Embryonic facial prominence (tissue), 1 donor: ENCODE measurements around the gene SFMBT1.

Source experiments
- DNase-seq: peaks from one replicate; pipeline ENCODE4 v3.0.0-alpha.2; 2016; ENCODE audit errors: extremely low spot score

The SFMBT1 gene

GRCh38 chr3:52990637-52991036, 55.2 kb downstream of the SFMBT1 start:
- DNase-seq: no peak

- no peak for DNase-seq
Measured at GRCh38 chr3:52986938-52987337, 58.9 kb downstream of the SFMBT1 start.

- DNase-seq: no peak
Measured at GRCh38 chr3:52986049-52986448, 59.8 kb downstream of the SFMBT1 start.

DNA sequence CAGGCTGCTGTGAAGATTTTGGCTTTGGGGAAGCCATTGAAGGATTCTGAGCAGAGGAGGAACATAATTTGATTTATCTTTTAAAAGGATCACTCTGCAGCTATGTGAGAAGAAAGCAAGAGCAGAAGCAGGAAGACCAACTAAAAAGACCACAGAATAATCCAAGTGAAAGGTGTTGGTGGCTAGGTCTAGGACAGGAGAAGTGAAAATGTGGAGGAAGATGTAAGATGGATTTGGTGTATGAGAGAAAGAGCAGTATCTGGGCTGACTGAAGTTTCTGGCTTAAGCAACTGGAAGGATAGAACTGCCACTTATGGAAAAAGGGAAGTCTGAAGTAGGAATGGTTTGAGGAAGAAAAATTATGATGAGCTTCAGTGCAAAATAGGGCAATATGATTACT, 62.0 kb downstream of the SFMBT1 start:
- no peak for DNase-seq

- DNase-seq: no peak
Measured at GRCh38 chr3:52983336-52983807, 62.5 kb downstream of the SFMBT1 start.

GRCh38 chr3:52982839-52983238, 63.0 kb downstream of the SFMBT1 start:
- DNase-seq: no peak

- no peak for DNase-seq
Measured at GRCh38 chr3:52979190-52979983, 66.5 kb downstream of the SFMBT1 start.

DNA sequence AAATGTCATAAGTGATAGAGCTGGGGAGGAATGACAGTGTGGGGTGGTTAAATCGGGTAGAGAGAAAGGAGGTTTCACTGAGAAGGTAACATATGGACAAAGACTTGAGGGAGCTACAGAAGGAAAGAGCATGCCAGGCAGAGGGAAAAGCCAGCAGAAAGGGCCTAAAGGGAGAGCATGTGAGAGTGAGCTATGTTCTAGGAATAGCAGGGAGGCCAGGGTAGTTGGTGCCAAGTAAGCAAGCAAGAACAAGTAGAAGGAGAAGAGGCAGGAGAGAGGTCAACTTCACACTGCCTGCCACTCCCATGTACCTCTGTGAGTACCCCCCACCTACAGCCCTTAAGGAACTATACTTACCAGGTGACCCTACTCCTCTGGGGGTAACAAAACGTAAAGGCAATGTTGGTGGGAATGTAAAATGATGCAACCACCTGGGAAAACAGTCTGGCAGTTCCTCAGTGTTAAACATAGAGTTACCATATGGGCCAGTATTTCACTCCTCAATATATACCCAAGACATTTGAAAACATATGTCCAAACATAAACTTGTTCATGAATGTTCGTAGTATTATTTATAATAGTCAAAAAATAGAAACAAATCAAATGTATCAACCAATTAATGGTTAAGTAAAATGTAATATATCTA, 67.6 kb downstream of the SFMBT1 start:
- no peak for DNase-seq

- DNase-seq: no peak
Measured at GRCh38 chr3:52973806-52974205, 72.1 kb downstream of the SFMBT1 start.

GRCh38 chr3:52971895-52972294, 74.0 kb downstream of the SFMBT1 start:
- no peak for DNase-seq

DNA sequence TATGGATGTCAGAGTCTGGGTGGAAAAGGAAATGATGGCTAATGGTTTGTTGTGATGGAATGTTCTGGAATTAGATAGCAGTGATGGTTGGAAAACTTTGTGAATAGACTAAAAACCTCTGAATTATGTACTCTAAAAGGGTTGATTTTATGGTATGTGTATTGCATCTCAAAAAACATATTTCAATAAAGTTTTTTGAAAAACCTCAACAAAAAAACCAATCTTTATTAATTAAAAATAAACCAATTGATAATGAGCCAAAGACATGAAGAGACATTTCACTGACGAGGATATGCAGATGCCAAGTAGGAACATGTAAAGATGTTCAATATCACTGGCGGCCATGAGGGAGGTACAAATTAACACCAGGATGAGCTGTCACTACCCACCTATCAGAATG, 78.5 kb downstream of the SFMBT1 start:
- DNase-seq: no peak

DNA sequence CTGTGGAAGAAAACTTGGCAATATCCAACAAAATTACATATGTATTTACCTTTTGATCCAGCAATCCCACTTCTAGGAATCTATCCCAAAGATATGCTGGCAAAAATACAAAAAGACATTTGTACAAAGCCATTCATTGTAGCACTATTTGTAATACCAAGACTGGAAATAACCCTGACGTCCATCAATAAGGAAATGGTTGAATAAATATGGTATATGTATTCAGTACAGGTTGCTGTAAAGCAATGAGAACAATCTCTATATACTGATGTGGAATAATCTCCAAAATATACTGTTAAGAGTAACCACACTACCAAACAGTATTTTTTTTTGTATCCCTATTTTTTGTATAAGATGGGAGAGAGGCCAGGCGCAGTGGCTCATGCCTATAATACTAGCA, 83.7 kb downstream of the SFMBT1 start:
- DNase-seq: no peak

DNA sequence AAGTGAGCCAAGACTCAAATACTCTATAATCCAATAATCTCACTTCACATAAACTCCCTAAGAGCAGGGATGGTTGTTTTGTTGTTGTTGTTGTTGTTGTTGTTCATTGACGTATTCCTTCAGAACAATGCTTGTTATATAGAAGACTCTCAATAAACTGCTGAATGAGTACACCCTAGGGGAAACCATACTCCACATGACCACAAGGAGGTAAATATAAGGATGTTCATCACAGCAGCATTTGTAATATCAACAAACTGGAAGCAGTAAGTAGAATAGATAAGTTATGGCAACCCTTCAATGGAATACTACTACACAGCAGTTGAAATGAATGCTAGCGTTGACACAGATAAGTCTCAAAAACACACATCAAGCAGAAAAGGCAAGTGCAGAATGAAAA, 86.1 kb downstream of the SFMBT1 start:
- no peak for DNase-seq

GRCh38 chr3:52939600-52939999, 106.3 kb downstream of the SFMBT1 start:
- DNase-seq: no peak

GRCh38 chr3:52934630-52935530, 111.0 kb downstream of the SFMBT1 start:
- peak; percentile 12 for DNase-seq

- DNase-seq: no peak
Measured at GRCh38 chr3:52931889-52932288, 114.0 kb downstream of the SFMBT1 start.

DNA sequence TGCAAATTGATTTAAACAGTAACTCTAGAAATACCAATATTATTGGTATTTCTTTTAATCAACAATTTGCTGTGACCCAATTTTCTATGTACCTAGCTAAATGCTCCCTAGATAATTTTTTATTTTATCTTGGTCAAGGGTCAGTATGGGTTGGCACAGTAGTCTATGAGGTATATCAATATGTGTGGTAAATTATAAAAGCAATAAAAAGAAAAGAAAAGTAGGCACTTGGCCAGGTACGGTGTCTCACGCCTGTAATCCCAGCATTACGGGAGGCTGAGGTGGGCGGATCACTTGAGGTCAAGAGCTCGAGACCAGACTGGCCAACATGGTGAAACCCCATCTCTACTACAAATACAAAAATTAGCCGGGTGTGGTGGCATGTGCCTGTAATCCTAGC, 114.5 kb downstream of the SFMBT1 start:
- no peak for DNase-seq

DNA sequence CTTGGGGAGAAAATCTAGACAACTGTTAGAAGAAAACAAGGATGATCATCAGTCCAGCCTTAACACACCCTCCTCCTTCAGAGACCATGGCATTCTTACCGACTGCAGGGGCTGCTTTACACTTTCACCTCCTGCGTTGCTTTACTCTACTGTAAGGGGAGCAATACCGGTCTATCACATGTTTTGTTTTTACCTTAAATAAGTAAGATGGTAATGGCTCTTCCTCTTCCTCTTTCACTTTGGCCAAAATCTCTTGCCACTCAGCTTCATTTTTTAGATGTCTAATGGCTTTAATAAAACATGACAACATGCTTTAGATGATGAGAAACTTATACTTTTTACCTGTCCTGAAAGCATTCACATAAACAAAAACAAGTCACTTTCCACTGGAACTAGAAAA, 115.1 kb downstream of the SFMBT1 start:
- no peak for DNase-seq

DNA sequence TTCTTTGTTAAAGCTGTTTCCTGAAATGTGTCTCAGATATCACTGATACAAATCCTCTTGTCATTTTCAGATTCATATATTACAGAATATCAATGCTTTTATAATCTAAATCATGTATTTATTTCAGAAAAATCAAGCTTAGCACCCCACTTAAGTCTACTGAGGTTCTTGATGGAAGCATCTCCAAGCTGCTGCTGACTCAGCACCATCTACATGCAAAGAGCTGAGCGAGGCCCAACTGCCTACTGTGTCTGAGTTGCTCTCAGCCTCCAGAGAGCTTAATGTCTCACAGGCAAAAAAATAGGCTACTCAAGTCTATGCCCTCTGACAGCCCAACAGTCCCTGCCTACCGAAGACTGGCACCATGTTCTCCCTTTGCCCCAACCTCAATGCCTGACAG, 119.3 kb downstream of the SFMBT1 start:
- no peak for DNase-seq

GRCh38 chr3:52925405-52926313, 120.2 kb downstream of the SFMBT1 start:
- no peak for DNase-seq

GRCh38 chr3:52923963-52924362, 121.9 kb downstream of the SFMBT1 start:
- DNase-seq: no peak
